Epithelial cell of esophagus (primary cell): ENCODE data around the gene MOB3B.
A peak's percentile ranks its signal among the peaks of the same experiment; 100 is the strongest.

Source experiments
- DNase-seq: peaks from one replicate; pipeline ENCODE4 v3.0.0; 2010; ENCODE audit warnings: low read depth
- H3K4me3 ChIP-seq: 2 replicates; pipeline ENCODE4 v1.5.1; 2011; ENCODE audit warnings: mild to moderate bottlenecking, low read length, control low read depth
- TF ChIP-seq, protein P1 (sequence below): IDR thresholded peaks from 2 replicates; pipeline ENCODE4 v1.5.1; 2011; ENCODE audit warnings: low read depth, mild to moderate bottlenecking, low read length, control low read depth, inconsistent platforms; ENCODE audit not compliant: insufficient read depth; ENCODE audit errors: missing control alignments

Gene MOB3B

DNA sequence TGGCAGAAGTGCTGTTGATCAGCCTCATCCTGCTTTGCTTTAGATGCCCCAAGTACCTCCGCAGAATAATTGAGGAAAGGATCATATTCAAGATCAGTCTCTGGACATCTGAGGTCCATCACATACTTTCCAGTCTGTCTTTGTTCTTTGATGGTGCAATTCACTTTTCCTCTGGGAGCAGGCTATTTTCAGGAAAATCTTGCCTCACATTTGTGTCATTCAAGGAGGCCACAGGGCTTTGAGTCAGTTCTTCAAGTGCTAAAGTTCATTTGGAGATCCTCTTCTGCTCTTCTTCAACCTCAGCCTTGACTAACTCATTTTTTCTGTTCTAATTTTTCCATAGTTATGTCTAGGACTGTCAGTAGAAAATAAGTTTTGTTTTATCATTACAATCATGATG lies 251.2 kb downstream of the MOB3B start:
- TF ChIP-seq, protein P1, sequence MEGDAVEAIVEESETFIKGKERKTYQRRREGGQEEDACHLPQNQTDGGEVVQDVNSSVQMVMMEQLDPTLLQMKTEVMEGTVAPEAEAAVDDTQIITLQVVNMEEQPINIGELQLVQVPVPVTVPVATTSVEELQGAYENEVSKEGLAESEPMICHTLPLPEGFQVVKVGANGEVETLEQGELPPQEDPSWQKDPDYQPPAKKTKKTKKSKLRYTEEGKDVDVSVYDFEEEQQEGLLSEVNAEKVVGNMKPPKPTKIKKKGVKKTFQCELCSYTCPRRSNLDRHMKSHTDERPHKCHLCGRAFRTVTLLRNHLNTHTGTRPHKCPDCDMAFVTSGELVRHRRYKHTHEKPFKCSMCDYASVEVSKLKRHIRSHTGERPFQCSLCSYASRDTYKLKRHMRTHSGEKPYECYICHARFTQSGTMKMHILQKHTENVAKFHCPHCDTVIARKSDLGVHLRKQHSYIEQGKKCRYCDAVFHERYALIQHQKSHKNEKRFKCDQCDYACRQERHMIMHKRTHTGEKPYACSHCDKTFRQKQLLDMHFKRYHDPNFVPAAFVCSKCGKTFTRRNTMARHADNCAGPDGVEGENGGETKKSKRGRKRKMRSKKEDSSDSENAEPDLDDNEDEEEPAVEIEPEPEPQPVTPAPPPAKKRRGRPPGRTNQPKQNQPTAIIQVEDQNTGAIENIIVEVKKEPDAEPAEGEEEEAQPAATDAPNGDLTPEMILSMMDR = no peak
- H3K4me3 ChIP-seq = no peak overlapping the region
- no peak for DNase-seq

- H3K4me3 ChIP-seq = no peak overlapping the region
- TF ChIP-seq, protein P1 = peak; percentile 68
- DNase-seq = peak; percentile 67
Measured at GRCh38 chr9:27276193-27277030, 253.2 kb downstream of the MOB3B start.
